Thoracic aorta (tissue), 2 donors: Measurements from ENCODE around the gene LAMA4. TPM values are rescaled to one million over a fixed set of nuclear protein-coding genes. Genes with fewer than 3 reads are reported as not detected.
"Not testable (repeated sequence)": the region's sequence is repeated elsewhere in the genome, so short reads cannot be mapped to it uniquely, and the experiment has no call there.

ENCODE experiments used
- ATAC-seq: fragments of 150-250 bp; one replicate; pipeline ENCODE4 v1.8.0; 2017; ENCODE audit warnings: low read depth; ENCODE audit not compliant: insufficient number of reproducible peaks, low FRiP score
- DNase-seq: peaks from one replicate; pipeline ENCODE4 v3.0.0-alpha.2; 2020; ENCODE audit warnings: low spot score
- H3K27ac ChIP-seq, 2 donors: fragments of 200-600 bp; sonication (generic); 1 replicate in 1 of 2; 2 replicates in 1 of 2; pipeline ENCODE4 v1.5.1; 2016; ENCODE audit warnings: mild to moderate bottlenecking in 2 of 2, moderate library complexity in 2 of 2
- H3K27me3 ChIP-seq: fragments of 200-600 bp; sonication (generic); replicated peaks from 2 replicates; pipeline ENCODE4 v1.6.0; 2016; ENCODE audit warnings: mild to moderate bottlenecking; ENCODE audit not compliant: insufficient read depth
- H3K36me3 ChIP-seq: fragments of 200-600 bp; sonication (generic); one replicate; pipeline ENCODE4 v1.5.1; 2016
- H3K4me1 ChIP-seq, 2 donors: fragments of 200-600 bp; sonication (generic); 1 replicate in 1 of 2; 2 replicates in 1 of 2; pipeline versions ENCODE4 v1.5.1 to v1.6.0; 2016; ENCODE audit warnings: low read depth in 2 of 2, mild to moderate bottlenecking in 1 of 2; ENCODE audit not compliant: control insufficient read depth in 1 of 2
- H3K4me3 ChIP-seq: fragments of 200-600 bp; sonication (generic); 2 replicates; pipeline ENCODE4 v1.5.1; 2016; ENCODE audit warnings: mild to moderate bottlenecking
- H3K9me3 ChIP-seq: fragments of 200-600 bp; sonication (generic); 2 replicates; pipeline ENCODE4 v1.5.1; 2016
- total RNA-seq, 2 donors: library from RNA; depleted of rRNA; stranded (reverse); fragments of >200 nt; gene quantifications; one replicate each; pipeline versions ENCODE4 v1.1.0 to v1.2.3, GENCODE V29; 2016
- TF ChIP-seq, protein P1 (sequence below): fragments of 200-600 bp; sonication (generic); IDR thresholded peaks from one replicate; pipeline ENCODE4 v1.5.1; 2019; ENCODE audit warnings: antibody characterized with exemption

LAMA4 gene
- total RNA-seq, 2 donors from 2014 or later: 34.9 to 66.7 TPM

- no peak overlapping the region for H3K4me3 ChIP-seq
- TF ChIP-seq, protein P1, sequence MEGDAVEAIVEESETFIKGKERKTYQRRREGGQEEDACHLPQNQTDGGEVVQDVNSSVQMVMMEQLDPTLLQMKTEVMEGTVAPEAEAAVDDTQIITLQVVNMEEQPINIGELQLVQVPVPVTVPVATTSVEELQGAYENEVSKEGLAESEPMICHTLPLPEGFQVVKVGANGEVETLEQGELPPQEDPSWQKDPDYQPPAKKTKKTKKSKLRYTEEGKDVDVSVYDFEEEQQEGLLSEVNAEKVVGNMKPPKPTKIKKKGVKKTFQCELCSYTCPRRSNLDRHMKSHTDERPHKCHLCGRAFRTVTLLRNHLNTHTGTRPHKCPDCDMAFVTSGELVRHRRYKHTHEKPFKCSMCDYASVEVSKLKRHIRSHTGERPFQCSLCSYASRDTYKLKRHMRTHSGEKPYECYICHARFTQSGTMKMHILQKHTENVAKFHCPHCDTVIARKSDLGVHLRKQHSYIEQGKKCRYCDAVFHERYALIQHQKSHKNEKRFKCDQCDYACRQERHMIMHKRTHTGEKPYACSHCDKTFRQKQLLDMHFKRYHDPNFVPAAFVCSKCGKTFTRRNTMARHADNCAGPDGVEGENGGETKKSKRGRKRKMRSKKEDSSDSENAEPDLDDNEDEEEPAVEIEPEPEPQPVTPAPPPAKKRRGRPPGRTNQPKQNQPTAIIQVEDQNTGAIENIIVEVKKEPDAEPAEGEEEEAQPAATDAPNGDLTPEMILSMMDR: no peak
- no peak for ATAC-seq
- H3K9me3 ChIP-seq: no peaks in the 10 kb centered on the region
- no peak for DNase-seq
- H3K27ac ChIP-seq: no peak overlapping the region
- H3K36me3 ChIP-seq: no peaks in the 10 kb centered on the region
- H3K27me3 ChIP-seq: no peaks in the 10 kb centered on the region
- H3K4me1 ChIP-seq: peaks cover 11 to 32% of the 10 kb centered on the region in 2 donors
Observed at GRCh38 chr6:112205427-112206109, 48.8 kb downstream of the LAMA4 start.

DNA sequence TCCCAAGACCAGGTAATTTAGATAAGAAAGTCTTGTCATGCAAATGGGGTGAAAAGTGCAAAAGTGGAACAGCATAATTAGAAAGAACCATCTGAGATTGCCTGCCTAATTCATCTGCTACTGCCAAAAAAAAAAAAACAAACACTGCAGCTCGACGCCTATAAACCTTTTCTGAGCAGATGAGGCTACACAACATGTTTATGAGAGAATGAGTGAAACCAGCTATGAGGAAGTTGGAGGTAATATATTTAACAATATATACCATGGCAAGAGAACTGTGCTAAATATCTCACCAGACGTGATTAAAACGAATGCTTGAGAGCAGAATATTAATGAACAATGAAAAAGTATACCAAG, 50.0 kb downstream of the LAMA4 start:
- no peak for ATAC-seq

DNA sequence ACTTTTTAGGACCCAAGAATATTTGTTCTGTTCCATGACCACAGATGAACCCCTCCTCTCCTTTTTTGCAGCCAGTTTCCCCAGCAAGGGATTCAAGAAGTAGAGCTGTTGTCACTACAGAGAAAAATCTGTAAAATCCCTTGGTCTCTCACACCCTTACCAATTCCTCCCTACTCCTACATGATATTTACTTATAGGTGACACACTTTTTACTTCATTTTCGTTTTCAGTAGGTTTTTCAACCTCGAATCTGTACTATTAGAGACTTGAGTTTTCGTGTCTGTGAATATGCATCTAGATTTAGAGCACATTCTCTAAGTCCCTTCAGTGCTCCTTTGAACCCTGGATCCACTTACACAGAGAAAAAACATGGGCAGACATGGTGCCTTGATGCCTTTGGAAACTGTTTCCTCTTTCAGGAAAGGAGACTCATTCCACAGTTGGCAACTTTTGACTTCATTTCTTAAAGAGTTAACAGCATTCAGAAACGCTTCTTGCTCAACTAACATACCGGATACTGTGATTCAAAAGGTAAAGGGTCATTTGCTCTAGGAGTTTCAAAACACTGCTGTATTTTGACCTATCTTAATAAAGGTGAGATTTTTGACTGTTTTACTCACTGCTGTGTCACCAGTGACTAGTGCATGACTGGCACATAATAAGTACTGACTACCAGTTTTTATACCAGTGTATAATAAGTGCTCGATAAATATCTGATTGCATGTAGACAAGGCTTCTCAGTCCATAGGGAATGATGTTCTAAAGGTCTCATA, 50.6 kb downstream of the LAMA4 start:
- no peaks in the 10 kb centered on the region for H3K36me3 ChIP-seq
- H3K4me1 ChIP-seq: peaks cover 11 to 32% of the 10 kb centered on the region in 2 donors
- no peaks in the 10 kb centered on the region for H3K27me3 ChIP-seq
- TF ChIP-seq, protein P1: no peak
- peak overlapping the region in 1 of 2 donors; percentile 25 for H3K27ac ChIP-seq
- peak; percentile 69 for ATAC-seq
- H3K9me3 ChIP-seq: no peaks in the 10 kb centered on the region
- no peak overlapping the region for H3K4me3 ChIP-seq
- DNase-seq: no peak

More for the DNA sequence above, 50.0 kb downstream of the LAMA4 start:
- Histone ChIP-seq H3K36me3 (no peaks in the 10 kb centered on the region), H3K4me3 (no peak overlapping the region), H3K9me3 (no peaks in the 10 kb centered on the region), H3K27ac (no peak overlapping the region), H3K4me1 (peaks cover 11 to 32% of the 10 kb centered on the region in 2 donors), H3K27me3 (no peaks in the 10 kb centered on the region)
- DNase-seq: no peak
- TF ChIP-seq, protein P1: no peak

DNA sequence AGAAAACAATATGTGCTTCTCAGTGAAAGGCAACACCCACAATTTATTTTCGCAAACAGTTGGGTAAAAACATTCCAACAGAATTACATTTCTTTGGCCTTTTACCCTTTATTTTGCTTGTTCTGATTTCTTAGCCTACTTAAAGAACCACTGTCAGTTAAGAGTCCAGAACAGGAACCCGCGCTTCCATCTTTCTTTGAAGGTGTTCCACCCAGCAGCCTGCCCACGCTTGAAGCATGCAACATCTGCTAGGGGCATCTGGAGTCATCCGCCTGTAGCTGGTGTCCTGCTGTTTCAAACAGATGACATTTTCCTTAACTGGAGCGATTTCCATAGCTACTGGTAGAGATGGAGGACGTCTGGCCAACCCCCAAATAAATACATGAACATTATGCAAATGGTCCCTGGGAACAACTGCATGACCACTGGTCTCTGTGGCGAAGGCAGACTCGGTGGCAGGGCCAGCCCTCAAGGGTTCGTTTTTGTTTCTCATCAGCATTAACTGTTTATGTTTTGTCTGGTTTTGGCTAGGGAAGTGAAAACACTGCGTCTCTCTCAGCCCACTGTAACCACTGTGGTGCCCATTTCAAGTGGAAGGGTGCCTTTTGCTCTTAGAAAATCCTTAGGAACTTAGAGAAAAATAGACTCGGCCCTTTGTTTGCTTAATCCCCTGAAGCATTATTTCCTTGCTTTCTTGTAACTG, 51.6 kb downstream of the LAMA4 start:
- TF ChIP-seq, protein P1: no peak
- DNase-seq (no peak), ATAC-seq (no peak)
- peaks cover 11 to 32% of the 10 kb centered on the region in 2 donors for H3K4me1 ChIP-seq
- H3K4me3 ChIP-seq: no peak overlapping the region
- peak overlapping the region in 1 of 2 donors; percentile 25 for H3K27ac ChIP-seq
- no peaks in the 10 kb centered on the region for H3K36me3 ChIP-seq
- H3K9me3 ChIP-seq: no peaks in the 10 kb centered on the region
- no peaks in the 10 kb centered on the region for H3K27me3 ChIP-seq

- DNase-seq, H3K36me3 ChIP-seq, H3K27ac ChIP-seq, ATAC-seq, H3K4me3 ChIP-seq, H3K9me3 ChIP-seq, H3K27me3 ChIP-seq: not testable (repeated sequence)
- peaks cover 4 to 25% of the 10 kb centered on the region in 2 donors for H3K4me1 ChIP-seq
Observed at GRCh38 chr6:112200185-112200914, 54.0 kb downstream of the LAMA4 start.
